HCT116 (cell line): ENCODE results near the gene TTC19.

ENCODE experiments used
- MAX ChIP-seq: IDR thresholded peaks from 2 replicates; pipeline ENCODE4 v1.6.1; 2012
- TF ChIP-seq, protein P1 (sequence below), 3 experiments: fragments of 200-600 bp in 1 of 3; sonication (generic) in 1 of 3; IDR thresholded peaks in 2 of 3; conservative IDR thresholded peaks in 1 of 3; 2 replicates each; pipeline ENCODE4 v1.5.1; 2012 to 2017; ENCODE audit warnings: low read depth in 2 of 3, low read length in 2 of 3, antibody characterized with exemption in 1 of 3, borderline replicate concordance in 1 of 3, control low read depth in 1 of 3, mild to moderate bottlenecking in 1 of 3, mixed read lengths in 1 of 3, mixed run types in 1 of 3, moderate library complexity in 1 of 3; ENCODE audit not compliant: insufficient read depth in 1 of 3

GRCh38 chr17:15951368-15952047 is 48.1 kb upstream of the TTC19 start:
- TF ChIP-seq MAX: no peak
- TF ChIP-seq, protein P1, sequence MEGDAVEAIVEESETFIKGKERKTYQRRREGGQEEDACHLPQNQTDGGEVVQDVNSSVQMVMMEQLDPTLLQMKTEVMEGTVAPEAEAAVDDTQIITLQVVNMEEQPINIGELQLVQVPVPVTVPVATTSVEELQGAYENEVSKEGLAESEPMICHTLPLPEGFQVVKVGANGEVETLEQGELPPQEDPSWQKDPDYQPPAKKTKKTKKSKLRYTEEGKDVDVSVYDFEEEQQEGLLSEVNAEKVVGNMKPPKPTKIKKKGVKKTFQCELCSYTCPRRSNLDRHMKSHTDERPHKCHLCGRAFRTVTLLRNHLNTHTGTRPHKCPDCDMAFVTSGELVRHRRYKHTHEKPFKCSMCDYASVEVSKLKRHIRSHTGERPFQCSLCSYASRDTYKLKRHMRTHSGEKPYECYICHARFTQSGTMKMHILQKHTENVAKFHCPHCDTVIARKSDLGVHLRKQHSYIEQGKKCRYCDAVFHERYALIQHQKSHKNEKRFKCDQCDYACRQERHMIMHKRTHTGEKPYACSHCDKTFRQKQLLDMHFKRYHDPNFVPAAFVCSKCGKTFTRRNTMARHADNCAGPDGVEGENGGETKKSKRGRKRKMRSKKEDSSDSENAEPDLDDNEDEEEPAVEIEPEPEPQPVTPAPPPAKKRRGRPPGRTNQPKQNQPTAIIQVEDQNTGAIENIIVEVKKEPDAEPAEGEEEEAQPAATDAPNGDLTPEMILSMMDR (IDR thresholded peaks at IDR 0.05 in 2 of 3, conservative IDR thresholded peaks at IDR 0.05 in 1 of 3; ENCODE audit: borderline replicate concordance in 1 of 3, insufficient read depth in 1 of 3, low read depth in 2 of 3, low read length in 2 of 3): no peak
